Stimulated activated CD4-positive, alpha-beta T cell treated with anti-CD3 and anti-CD28 coated beads, Interleukin-15, amount 100 ng/mL, for 1 hour (primary cell): Measurements from ENCODE around the gene COL23A1.
"Not testable (repeated sequence)": the region's sequence is repeated elsewhere in the genome, so short reads cannot be mapped to it uniquely, and the experiment has no call there.

Experiments
- DNase-seq, 2 donors: peaks; one replicate each; pipeline ENCODE4 v3.0.0-alpha.2; 2020; ENCODE audit warnings: low read depth in 1 of 2, low spot score in 1 of 2

COL23A1 gene

DNA sequence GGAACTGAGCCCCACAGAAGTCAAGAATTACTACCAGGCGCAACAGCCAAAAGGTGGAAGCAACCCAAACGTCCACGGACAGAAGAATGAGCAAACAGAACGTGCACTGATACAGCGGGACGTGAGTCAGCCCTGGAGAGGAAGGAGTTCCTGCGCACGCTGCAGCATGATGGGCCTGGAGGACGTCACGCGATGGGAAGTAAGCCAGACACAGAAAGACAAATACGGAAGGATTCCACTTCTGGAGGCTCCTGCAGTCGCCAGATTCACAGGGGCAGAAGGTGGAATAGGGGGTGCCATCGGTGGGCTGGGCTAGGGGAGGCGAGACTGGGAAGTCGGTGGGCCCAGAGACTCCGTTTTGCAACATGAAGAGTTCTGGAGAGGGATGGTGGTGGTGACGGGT is 277.3 kb downstream of the COL23A1 start:
- no peak for DNase-seq

DNA sequence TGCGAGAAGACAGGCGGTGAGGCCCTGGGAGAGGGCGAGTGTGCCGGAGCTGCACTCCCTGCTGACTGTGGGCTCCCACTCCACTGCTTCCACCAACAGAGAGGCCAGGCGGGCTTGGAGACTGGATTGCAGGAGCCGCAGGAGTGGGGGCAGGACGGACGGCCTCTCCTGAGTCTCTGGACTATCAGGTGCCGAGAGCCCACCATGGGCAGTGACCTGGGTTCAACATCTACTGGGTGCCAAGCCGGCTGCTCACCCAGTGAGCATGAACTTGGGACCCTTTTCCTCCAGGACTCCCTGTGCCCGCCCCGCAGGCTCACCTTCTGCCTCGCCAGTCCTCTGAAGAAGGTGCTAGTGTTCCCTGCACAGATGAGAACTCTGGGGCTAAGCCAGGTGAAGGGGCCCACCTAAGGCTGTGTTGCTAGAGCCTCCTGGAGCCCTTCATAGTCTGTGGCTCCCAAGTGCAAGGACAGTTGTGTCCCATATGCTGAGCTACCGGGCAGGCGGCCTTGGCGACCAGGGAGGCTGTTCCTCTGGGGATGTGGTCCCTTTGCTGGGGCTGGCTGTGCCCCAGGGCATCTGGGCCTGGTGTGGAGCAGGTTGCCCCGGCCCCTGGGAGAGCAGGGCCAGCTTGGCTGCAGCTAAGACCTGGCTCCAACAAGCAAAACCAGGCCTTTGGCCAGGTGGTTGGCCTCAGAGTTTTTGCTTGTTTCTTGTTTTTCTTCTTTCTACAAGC is 279.9 kb downstream of the COL23A1 start:
- no peak for DNase-seq

DNA sequence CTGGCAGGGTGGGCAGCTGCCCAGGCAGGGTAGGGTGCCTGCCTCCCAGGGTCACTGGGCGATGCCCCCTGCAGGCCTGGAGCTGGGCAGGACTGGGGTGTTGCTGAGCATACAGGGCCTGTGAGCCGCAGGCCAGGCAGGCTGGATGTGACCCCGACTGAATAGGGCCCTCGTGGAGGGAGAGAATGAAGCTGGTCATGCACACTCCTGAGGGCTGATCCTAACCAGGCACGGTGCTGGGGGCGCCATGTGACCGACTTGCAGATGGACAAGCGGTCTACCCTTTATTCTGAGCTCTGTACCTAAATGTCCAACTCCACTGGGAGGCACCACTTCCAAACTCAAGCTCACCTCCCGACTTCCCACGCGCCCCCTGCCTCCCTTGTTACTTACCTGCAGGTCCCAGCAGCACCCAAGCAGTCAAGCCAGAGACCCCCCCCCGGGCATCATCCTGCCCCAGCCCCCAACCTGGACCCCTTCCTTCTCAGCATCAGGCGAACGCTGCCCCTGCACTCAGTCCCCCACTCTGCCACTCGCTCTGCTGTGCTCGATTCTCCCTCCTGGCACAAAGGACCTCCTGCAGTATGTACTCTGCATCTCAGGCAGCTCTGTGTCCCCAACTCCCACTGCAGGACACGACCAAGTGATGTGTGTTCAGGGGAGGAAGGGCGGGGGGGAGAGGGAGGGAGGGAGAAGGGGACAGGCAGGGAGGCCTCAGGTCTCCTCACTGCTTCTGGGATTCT is 280.8 kb downstream of the COL23A1 start:
- no peak for DNase-seq

DNA sequence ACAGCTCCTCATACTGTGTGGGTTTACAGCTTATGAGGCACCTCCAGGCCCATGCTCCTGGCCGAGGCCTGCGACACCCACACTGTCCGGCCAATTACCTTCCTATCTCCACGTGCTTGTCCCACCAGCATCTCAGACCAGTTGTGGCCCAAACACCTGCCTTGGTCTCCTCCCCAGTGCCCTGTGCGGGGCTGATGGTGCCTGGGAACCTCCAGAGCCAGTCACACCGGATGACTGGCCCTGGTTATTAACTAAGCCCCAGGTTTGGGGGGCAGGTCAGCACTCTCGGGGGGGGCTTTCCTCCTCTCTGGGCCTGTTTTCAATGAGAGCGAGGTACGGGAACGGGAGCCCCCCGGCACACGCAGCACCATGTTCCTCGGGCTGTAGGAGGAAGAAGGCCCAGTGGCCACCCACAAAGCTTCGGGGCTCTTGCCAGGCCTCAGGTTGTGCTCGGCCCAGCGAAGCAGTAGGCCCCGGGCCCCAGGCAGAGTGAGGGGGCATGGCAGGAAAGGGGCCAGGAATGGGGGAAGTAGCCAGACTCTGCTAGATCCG is 281.6 kb downstream of the COL23A1 start:
- no peak for DNase-seq

DNA sequence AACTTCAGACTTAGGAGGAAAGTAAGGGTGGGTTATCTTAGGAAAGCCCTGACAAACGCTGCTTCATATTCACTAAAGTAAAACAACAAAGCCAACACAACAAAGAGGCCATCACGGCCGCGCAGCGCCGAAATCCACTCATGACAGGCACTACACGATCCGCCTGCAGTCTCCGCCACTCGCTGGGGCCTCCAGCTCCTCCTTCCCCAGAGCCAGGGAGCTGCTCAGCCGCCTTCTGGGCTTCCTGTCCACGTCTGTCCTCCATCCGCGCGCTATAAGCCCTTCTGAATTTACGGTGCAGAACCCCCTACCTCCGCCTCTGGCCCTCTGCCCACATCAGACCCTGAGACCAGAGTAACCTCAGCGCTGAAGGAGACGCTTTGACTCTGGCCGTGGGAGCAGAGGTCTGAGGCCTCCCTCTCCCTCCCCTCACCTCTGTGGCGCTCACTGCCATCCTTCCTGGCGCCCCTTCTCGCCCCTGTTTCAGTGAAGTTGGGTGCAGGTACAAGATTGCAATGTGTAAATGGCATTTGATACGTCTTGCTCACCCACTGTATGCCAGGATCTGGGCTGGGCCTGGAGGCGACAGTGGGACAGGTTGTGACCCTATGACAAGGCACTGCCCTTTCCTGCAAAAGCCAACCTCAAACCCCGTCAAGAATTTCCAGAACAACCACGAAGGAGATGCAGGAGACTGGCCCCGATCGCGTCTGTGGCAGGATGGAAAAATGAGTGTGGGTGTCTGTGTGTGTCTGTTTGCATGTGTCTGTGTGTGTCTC is 282.7 kb downstream of the COL23A1 start:
- no peak for DNase-seq

DNA sequence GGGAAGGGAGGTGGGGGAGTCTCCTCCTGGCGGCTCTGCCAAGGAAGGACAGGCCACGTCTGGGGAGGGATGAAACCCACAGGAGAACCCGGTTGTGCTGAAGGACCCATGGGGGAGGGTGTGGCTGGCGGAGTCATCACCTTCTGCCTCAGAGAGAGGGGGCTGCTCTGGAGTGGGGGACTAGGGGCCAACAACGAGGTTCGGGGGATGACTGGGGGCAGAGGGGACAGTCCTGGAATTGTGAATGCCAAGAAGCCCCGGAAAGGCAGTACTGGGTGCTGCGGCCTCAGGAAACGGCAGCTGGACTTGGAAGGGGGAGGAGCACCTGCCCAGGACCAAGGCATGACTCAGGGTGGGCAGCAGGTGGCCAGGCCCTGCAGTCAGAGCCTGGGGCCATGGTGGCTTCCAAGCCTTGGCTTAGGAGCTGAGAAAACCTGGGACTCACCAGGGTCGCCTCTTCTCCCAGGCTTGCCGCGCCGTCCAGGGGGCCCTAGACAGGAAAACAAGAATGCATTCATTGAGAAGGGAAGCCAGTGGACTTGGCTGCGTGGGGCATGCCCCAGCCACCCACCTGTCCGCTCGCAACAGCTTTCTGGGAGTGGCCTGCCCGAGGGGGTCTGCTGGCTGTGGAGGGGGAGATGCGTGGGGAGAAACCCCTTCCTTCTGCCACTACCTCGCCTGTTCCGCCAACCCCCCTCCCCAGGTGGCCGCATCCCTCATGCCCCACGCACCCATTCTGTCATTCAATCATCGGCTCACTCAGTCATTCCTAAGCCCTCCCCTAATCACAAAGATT is 283.6 kb downstream of the COL23A1 start:
- no peak for DNase-seq

DNA sequence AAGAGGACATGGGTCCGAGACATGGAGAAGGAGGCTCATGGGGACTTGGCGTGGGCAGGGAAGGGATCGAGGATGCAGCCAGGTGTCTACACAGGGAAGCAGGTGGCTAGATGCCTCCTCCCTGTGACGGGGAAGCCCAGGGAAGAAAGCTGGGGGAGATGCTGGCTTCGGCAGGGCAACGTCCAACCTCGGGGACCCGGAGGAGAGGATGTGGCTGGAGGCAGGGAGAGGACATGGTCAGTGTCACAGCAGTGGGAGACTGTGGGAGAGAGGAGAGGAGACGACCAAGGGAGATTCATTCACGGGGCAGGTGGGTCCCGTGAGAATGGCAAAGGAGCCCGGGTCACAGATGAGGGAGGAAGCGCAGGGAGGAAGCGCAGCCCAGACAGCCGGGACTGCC is 284.4 kb downstream of the COL23A1 start:
- DNase-seq: no peak

DNA sequence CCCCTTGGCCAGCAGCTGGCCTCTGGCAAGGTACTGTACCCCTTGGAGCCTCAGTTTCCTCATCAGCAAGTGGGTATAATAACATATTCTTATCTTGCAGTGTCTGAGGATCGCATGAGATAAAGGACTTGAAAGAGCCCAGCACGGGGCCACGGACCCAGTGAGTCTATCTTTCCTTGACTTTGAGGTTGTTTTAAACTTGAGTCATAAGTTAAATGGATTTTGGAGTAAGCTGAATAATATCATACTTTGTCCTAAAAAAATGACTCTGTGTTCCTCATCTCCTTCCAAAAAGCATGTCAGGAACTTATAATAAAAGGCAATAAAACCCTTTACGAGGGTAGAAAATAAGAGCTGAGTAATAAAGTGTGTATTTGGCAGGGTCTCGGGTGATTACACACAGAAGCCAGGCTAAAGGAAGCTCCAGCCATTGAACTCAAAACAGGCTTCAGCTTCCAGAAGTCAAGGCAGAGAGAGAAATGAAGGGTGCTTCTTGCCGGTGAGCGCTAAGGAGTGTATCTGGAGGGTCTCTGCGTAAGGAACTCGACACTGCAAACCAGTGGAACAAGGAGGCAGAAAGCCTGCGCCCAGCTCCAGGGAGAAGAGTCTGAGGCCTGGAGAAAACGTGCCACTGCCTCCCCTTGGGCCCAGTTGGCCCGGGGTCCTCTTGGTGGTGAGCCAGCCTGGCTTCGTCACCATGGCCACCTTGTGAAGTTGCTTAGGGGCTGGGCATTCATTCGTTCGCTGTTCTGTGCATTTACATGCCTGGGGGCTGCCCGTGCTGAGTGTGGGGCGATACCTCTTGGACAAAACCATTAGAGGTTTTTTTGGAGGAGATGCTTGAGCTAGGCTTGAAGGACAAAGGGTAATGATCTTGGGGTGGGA is 285.2 kb downstream of the COL23A1 start:
- no peak for DNase-seq

DNA sequence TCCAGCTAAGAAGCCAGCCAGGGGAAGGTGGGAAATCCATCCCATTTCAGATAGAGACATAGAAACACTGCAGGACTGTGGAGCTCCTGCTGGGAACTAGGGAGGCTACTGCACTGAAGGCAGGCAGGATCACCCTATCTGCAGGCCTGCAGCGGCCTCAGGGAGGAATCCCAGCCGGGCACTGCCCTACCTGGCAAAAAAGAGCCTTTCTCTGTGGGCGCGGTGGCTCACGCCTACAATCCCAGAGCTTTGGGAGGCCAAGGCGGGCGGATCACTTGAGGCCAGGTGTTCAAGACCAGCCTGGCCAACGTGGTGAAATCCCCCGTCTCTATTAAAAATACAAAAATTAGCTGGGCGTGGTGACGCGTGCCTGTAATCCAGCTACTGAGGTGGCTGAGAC is 286.2 kb downstream of the COL23A1 start:
- no peak for DNase-seq

DNA sequence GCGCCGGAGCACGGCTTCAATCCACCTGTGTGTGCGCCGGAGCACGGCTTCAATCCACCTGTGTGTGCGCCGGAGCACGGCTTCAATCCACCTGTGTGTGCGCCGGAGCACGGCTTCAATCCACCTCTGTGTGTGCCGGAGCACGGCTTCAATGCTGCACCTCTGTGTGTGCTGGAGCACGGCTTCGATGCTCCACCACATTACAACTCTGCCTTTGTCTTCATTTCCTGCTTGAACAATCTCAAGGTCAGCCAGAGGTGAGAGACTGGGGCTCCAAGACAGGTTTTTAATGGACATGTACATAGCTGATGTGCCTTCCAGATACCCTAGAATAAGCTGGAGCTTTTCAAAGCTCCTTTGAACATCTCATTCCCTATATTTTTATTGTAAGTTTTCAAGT is 287.9 kb downstream of the COL23A1 start:
- DNase-seq: not testable (repeated sequence)

DNA sequence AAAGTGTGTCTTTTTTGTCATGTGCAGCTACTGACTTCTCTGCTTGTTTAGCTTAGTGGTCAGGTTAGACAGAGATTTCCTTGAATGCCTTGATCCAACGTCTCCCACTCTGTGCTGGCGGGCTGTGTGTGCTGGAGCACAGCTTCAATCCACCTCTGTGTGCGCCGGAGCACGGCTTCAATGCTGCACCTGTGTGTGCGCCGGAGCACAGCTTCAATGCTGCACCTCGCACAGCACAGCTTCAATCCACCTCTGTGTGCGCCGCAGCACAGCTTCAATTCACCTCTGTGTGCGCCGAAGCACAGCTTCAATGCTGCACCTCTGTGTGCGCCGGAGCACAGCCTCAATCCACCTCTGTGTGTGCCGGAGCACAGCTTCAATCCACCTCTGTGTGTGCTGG is 288.6 kb downstream of the COL23A1 start:
- DNase-seq: no peak

DNA sequence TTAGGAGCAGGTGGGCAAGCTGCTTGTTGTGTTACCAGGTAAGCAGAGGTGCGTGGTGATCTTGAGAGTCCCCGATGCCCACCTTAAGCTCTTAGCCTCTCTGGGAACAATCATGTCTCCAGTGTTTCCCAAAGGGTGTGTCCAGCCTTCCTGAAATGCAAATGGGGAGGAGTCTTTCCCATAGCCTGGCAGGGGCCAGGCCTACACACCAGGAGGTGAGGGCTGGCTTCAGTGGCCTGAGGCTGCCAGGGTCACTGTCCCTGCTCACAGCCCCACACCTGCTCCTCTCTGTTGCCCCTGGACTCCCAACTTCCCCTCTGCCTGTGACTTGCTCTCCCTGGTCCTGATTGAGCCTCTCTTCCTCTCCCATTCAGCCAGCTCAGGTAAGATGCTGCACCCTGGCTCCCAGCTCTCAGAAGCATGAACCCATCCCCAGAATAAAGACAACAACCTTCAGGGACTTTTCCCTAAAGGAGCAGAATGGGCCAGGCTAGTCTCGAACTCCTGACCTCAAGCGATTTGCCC is 291.8 kb downstream of the COL23A1 start:
- DNase-seq: no peak

DNA sequence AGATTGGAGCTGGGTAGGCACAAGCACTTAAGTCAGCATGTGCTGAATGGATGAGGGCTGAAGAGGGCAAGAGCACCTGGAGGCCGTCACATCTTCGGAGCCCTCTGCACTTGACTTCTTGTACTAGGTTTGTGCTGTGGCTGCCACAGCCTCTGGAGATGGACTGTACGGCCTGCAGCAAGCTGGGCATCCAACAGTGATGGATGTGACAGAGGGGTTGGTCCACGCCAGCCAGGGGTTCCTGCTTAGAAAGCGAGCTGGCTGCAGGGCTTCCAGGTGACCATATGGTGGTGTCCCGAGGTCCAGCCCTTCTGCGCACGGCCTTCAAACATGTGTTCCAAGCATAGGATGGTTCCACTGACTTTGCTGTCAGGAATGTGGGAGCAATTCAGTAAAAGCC is 292.4 kb downstream of the COL23A1 start:
- no peak for DNase-seq

DNA sequence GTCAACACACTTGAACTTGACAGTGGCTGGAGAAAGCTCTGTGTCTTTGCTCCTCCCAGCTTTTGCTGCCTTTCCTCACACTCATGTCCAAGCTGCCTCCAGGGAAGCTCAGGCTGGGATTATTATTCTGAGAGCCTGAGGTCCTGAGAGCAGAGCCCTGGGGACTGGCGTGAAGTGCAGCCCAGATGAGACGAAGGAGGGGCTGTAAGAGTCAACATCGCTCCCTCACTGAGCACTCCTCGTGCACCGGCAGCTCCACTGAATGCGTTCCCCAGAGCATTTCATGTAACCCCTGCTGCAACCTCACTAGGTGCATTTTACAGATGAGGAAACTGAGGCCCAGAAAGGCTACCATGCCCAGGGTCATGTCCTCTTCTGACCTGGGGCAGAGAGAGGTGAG is 294.1 kb downstream of the COL23A1 start:
- DNase-seq: no peak

DNA sequence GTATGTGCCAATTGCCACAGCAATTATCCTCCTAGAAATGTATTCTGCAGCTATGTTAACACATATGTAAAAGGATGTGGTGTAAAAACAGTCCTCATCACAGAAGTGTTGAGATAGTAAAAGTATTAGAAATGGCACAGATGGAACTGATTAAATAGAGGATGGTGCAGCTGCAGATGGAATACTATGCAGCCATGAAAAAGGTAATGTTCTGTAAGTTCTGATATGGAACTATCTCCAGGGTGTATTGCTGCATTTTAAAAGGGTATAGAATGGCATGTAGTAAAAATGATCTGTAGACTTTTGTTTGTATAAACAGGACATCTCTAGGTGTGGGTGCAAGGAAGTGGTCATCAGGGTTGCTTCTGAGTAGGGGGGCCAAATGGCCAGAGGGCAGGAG is 294.6 kb downstream of the COL23A1 start:
- DNase-seq: no peak

DNA sequence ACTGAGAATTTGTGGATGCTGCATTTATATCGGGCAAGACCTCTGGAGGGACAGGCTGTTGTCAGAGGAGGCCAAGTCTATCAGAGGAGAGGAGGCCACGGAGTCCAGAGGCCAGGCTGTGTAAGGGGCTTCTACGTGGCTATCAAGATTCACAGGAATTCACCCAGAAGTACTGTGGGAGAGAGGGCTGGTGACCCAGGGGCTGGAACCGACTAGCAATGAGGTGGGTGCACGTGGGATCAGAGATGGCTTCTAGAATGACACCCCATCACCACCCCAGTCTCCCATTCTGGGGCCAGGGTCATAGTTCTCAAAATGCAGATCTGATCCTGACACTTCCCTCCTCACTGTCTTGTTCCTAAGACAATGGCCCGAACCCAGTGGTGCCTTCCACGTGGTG is 296.4 kb downstream of the COL23A1 start:
- DNase-seq: no peak

DNA sequence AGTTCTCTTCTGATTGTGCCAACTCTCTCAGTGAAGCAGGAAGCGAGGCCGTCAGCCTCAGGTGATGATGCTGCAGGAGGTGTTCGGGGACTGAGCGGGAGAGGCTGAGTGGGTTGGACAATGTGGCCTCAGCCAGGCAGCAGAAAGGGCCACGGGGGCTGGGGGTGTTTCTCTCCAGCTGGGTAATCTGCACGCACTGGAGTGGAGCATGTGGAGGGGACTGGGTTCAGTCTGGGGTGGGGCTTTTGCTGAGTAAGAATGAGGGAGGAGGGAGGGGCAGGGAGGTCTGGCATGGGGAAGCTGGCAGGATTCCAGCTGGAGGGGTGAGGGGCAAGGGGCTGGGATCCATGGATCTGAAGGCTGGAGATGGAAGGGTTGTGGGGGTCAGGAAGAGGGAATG is 296.8 kb downstream of the COL23A1 start:
- no peak for DNase-seq

DNA sequence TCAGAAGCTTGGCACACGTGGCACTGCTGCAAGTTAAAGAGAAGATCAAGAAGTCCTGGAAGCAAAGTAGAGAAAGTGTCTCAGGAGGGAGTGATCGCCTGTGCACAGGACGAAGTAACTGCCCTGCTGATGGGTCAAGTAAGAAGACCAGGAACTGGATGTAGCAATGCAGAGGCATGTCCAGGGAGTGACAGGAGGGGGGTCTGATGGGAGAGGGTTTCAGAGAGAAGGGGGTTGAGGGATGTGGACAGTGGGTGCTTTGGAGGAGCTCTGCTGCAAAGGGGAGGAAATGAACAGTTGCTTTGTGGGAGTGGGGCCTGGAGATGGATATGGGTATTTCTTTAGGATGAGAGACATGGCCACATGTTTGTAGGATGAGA is 297.4 kb downstream of the COL23A1 start:
- no peak for DNase-seq

DNA sequence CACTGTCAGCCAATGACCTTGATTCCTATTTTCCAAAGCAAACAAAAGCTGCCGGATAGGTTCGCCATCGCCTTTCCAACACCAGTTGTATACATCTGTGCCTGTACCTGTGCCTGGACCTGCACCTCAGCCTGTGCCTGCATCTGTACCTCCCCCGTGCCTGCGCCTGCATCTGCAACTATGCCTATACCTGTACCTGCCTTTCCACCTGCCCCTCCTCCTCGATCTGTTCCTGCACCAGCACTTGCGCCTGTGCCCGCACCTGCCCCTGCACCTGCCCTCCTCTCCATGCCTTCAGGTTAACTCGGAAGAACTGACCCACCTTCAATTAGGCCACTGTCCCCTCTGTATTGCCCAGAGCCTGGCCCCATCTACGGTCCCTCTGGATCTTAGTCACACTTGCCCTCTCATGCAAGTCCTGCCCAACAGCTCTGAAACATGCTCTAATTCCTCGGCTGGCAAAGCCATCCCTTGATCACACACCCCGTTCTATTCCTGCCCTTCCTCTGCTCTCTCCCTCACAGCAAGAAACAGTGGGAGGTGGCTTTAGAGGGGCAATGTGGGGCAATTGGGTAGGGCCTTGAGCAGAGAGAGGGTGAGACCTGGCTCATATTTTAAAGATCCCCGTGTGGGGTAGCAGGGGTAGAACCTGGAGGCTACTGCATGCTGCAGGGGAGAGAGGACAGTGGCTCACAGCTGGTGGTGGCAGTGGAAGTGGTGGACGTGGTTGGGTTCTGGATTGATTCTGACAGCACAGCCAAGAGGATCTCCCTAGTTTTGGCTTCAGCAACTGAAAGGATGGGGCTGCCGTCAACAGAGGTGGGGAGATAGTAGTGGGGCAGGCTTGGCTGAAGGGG is 298.0 kb downstream of the COL23A1 start:
- DNase-seq: no peak
